T-helper 1 cell (primary cell): ENCODE measurements around the gene BUB1.
"Not testable (repeated sequence)": the region's sequence is repeated elsewhere in the genome, so short reads cannot be mapped to it uniquely, and the experiment has no call there.

Experiments used
- DNase-seq, 5 donors: peaks; one replicate each; pipeline ENCODE4 v3.0.0-alpha.2; 2012 to 2020

BUB1 gene

DNA sequence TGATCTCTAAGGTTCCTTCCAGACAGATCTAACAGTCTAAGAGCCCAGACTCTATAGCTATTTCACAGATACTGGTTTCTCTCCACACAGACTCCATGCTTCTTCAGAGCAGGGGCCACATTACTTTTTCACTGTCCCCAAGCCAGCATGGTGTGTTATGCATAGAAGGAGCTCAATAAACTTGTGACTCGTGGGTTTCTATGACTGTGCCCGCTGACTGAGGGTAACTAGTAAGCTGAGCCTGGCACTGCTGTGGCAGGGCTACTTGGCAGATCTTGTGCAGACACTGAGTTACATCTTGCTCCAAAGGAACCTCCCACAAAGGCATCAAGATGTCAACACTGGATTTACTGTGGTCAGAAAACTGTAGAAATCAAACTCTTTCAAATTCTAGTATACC, 85.9 kb downstream of the BUB1 start:
- DNase-seq: not testable (repeated sequence)

DNA sequence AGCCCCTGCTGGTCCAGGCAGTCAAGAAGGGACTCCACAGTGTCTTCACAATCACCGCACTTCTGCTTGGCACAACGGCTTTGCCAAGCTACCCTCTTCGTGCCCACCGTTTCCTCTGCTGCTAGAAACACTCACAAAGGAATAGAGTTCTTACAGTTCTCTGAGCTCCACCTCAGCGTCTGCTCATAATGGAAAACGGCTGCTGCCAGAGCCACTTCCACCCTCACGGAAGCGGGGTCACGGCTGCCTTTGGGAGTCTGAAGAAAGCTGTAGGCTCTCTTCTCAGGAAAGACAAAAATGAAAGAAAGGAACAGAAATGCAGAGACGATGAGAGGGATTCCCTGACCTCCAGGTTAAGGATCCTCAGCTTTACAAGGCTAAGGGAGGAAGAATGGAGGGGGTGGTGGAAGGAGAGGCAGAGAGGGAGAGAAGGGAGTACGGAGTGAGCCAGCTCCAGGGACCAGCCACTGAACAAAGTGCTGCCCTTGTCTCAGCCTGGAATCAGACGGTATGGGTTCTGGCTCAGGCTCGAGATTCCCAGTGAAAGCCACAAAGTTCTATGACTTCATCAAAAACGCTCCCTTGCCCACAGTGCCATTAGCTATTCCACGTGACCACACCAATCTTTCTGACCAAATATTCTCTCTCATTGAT, 88.1 kb downstream of the BUB1 start:
- not testable (repeated sequence) for DNase-seq

DNA sequence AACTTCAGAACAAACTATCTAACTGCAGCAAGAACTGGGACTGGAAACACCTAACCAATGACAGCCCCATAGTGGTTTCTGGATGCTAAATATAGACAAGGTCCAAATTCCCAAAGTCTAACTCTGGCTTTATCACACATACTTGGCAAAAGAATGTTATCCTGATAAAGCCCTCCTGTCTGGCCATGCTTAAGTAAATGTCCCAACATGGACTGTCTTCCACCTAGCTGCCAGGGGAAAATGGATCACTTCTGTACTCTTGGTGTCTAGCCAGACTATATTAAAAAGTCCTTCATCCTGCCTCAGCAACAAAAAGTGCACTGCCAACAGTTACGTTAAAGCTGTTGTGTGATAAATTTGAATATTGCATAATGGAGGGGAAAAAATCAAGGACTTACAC, 89.3 kb downstream of the BUB1 start:
- not testable (repeated sequence) for DNase-seq
